Prostate gland (tissue), 2 donors: ENCODE data around the gene MFSD12.

Experiments used
- POLR2A ChIP-seq: fragments of 450-650 bp; IDR thresholded peaks from one replicate; pipeline ENCODE4 v1.6.1; 2016; ENCODE audit warnings: antibody characterized with exemption, mild to moderate bottlenecking
- POLR2AphosphoS5 ChIP-seq: sonication (generic); formaldehyde crosslinking; IDR thresholded peaks from one replicate; pipeline ENCODE4 v1.6.1; 2017; ENCODE audit warnings: antibody characterized with exemption
- TF ChIP-seq, protein P1 (sequence below), 4 experiments: fragments of 200-600 bp in 2 of 4; fragments of 450-650 bp in 2 of 4; sonication (generic) in 2 of 4; IDR thresholded peaks; 1 replicate in 3 of 4; 2 replicates in 1 of 4; pipeline ENCODE4 v1.5.1; 2016 to 2019; ENCODE audit warnings: antibody characterized with exemption in 4 of 4, mild to moderate bottlenecking in 2 of 4, moderate library complexity in 2 of 4

GRCh38 chr19:3516675-3517207, 40.6 kb downstream of the MFSD12 start:
- TF ChIP-seq, protein P1, sequence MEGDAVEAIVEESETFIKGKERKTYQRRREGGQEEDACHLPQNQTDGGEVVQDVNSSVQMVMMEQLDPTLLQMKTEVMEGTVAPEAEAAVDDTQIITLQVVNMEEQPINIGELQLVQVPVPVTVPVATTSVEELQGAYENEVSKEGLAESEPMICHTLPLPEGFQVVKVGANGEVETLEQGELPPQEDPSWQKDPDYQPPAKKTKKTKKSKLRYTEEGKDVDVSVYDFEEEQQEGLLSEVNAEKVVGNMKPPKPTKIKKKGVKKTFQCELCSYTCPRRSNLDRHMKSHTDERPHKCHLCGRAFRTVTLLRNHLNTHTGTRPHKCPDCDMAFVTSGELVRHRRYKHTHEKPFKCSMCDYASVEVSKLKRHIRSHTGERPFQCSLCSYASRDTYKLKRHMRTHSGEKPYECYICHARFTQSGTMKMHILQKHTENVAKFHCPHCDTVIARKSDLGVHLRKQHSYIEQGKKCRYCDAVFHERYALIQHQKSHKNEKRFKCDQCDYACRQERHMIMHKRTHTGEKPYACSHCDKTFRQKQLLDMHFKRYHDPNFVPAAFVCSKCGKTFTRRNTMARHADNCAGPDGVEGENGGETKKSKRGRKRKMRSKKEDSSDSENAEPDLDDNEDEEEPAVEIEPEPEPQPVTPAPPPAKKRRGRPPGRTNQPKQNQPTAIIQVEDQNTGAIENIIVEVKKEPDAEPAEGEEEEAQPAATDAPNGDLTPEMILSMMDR (IDR thresholded peaks at IDR 0.05): no peak
- TF ChIP-seq POLR2AphosphoS5 (no peak), POLR2A (no peak)
